Measurements from ENCODE around the gene VPS29. TPM values are rescaled to one million over a fixed set of nuclear protein-coding genes. Genes with fewer than 3 reads are reported as not detected.

VPS29 gene
- total RNA-seq, 1 experiment from 2014 or later = 66.3 TPM

DNA sequence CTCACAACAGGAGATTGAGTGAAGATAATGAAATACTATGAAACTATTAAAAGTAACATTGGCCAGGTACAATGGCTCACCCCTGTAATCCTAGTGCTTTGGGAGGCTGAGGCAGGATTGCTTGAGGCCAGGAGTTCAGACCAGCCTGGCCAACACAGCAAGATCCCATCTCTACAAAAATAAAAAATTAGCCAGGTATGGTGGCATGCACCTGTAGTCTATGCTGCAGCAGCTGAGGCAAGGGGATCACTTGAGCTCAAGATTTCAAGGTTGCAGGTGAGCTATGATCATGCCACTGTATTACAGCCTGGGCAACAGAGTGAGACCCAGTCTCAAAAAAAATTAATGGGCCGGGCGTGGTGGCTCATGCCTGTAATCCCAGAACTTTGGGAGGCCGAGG lies 15.1 kb upstream of the VPS29 start:
- Mint-ChIP-seq H3K36me3 (no peaks in the 10 kb centered on the region), H3K4me3 (no peak overlapping the region), H3K9me3 (no peaks in the 10 kb centered on the region), H3K27ac (no peak overlapping the region), H3K27me3 (ENCODE audit: low read depth) (no peaks in the 10 kb centered on the region), H3K4me1 (no peaks in the 10 kb centered on the region)
- ChIA-PET CTCF (no interaction called here), POLR2A (no interaction called here)
- TF ChIP-seq ELF4 (CRISPR knock-in tag; IDR thresholded peaks at IDR 0.05; ENCODE audit: low read depth) (no peak), SP1 (CRISPR knock-in tag; conservative IDR thresholded peaks at IDR 0.05) (no peak), CBFB (CRISPR knock-in tag; IDR thresholded peaks at IDR 0.05; ENCODE audit: low read depth) (no peak), GTF2I (CRISPR knock-in tag; conservative IDR thresholded peaks at IDR 0.05) (0 out of 2 replicates have a peak, but pooled peaks have one; percentile 10)
- no peak for ATAC-seq
- DNase-seq (ENCODE audit: low spot score) = no peak

DNA sequence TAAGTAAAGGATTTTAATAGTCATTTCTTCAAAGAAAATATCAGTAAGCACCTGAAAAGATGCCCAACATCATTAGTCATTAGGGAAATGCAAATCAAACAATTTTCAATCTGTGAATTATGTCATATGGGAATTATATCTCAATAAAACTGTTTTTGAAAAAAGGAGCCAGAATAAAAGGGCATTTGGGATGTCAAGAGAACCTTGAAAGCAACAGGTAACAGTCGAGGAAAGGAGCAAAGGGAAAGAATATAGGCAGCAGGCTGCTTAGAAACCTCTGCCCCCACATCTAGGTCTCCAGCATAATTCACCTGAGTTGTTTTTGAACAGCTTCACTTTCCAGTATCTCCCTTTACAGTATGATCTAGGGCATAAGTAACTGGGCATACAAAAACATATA lies 12.5 kb upstream of the VPS29 start:
- no peak for ATAC-seq
- Mint-ChIP-seq H3K9me3 (0 out of 2 replicates have a peak, but pooled peaks cover 4% of the 10 kb centered on the region), H3K27ac (no peak overlapping the region), H3K27me3 (ENCODE audit: low read depth) (peaks cover 9% of the 10 kb centered on the region; the same call in 1 of the 2 replicates), H3K4me1 (no peaks in the 10 kb centered on the region), H3K4me3 (no peak overlapping the region), H3K36me3 (no peaks in the 10 kb centered on the region)
- ChIA-PET POLR2A (interaction anchor here (0.6 kb wide), 1 partner anchor 35 kb away, joined by 3 read pairs; no protein-coding TSS in a partner anchor), CTCF (interaction anchor here (1.2 to 1.3 kb wide), 2 partner anchors 65 to 88 kb away, joined by 3 to 5 read pairs; partner anchors contain the start of gene ARPC3)
- no peak for DNase-seq (ENCODE audit: low spot score)
- TF ChIP-seq KAT7 (CRISPR knock-in tag; IDR thresholded peaks at IDR 0.05; ENCODE audit: borderline replicate concordance) (no peak), ZNF423 (CRISPR knock-in tag; IDR thresholded peaks at IDR 0.05) (no peak), MYBL2 (CRISPR knock-in tag; IDR thresholded peaks at IDR 0.05) (no peak), ELF4 (CRISPR knock-in tag; IDR thresholded peaks at IDR 0.05; ENCODE audit: low read depth) (no peak), CREB1 (CRISPR knock-in tag; IDR thresholded peaks at IDR 0.05) (no peak), NR2C2 (CRISPR knock-in tag; IDR thresholded peaks at IDR 0.05) (no peak)
- TF ChIP-seq, protein P1, sequence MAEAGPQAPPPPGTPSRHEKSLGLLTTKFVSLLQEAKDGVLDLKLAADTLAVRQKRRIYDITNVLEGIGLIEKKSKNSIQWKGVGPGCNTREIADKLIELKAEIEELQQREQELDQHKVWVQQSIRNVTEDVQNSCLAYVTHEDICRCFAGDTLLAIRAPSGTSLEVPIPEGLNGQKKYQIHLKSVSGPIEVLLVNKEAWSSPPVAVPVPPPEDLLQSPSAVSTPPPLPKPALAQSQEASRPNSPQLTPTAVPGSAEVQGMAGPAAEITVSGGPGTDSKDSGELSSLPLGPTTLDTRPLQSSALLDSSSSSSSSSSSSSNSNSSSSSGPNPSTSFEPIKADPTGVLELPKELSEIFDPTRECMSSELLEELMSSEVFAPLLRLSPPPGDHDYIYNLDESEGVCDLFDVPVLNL (CRISPR knock-in tag; IDR thresholded peaks at IDR 0.05; ENCODE audit: borderline replicate concordance, low read depth) = no peak
- TF ChIP-seq, protein P2, sequence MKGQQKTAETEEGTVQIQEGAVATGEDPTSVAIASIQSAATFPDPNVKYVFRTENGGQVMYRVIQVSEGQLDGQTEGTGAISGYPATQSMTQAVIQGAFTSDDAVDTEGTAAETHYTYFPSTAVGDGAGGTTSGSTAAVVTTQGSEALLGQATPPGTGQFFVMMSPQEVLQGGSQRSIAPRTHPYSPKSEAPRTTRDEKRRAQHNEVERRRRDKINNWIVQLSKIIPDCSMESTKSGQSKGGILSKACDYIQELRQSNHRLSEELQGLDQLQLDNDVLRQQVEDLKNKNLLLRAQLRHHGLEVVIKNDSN (CRISPR knock-in tag; IDR thresholded peaks at IDR 0.05) = no peak
- TF ChIP-seq, protein P3, sequence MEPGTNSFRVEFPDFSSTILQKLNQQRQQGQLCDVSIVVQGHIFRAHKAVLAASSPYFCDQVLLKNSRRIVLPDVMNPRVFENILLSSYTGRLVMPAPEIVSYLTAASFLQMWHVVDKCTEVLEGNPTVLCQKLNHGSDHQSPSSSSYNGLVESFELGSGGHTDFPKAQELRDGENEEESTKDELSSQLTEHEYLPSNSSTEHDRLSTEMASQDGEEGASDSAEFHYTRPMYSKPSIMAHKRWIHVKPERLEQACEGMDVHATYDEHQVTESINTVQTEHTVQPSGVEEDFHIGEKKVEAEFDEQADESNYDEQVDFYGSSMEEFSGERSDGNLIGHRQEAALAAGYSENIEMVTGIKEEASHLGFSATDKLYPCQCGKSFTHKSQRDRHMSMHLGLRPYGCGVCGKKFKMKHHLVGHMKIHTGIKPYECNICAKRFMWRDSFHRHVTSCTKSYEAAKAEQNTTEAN (CRISPR knock-in tag; IDR thresholded peaks at IDR 0.05) = no peak

DNA sequence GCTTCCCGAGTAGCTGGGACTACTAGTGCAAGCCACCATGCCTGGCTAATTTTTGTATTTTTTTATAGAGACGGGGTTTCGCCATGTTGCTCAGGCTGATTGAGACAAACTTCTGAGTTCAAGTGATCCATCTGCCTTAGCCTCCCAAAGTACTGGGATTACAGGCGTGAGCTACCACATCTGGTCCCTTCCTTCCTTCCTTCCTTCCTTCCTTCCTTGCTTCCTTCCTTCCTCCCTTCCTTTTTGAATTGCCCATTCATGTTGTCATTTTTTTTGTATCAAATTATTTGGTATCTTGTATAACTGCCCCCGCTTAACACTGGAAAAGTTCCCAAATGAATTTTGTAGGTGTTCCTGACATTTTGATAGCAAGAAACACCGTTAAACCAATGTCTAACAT lies 11.9 kb upstream of the VPS29 start:
- ChIA-PET POLR2A (interaction anchor here (0.6 to 0.8 kb wide), 2 partner anchors 14 to 34 kb away, joined by 3 read pairs; no protein-coding TSS in a partner anchor), CTCF (interaction anchor here (1.2 to 1.3 kb wide), 2 partner anchors 64 to 88 kb away, joined by 3 to 5 read pairs; partner anchors contain the start of gene ARPC3)
- Mint-ChIP-seq H3K36me3 (no peaks in the 10 kb centered on the region), H3K4me1 (no peaks in the 10 kb centered on the region), H3K27ac (no peak overlapping the region), H3K4me3 (no peak overlapping the region), H3K9me3 (0 out of 2 replicates have a peak, but pooled peaks cover 4% of the 10 kb centered on the region), H3K27me3 (ENCODE audit: low read depth) (peaks cover 10% of the 10 kb centered on the region; the same call in 1 of the 2 replicates)
- DNase-seq (ENCODE audit: low spot score) = no peak
- ATAC-seq = no peak
- TF ChIP-seq MXD4 (CRISPR knock-in tag; IDR thresholded peaks at IDR 0.05; ENCODE audit: borderline replicate concordance) = no peak
- TF ChIP-seq, protein P4, sequence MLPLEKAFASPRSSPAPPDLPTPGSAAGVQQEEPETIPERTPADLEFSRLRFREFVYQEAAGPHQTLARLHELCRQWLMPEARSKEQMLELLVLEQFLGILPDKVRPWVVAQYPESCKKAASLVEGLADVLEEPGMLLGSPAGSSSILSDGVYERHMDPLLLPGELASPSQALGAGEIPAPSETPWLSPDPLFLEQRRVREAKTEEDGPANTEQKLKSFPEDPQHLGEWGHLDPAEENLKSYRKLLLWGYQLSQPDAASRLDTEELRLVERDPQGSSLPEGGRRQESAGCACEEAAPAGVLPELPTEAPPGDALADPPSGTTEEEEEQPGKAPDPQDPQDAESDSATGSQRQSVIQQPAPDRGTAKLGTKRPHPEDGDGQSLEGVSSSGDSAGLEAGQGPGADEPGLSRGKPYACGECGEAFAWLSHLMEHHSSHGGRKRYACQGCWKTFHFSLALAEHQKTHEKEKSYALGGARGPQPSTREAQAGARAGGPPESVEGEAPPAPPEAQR (CRISPR knock-in tag; IDR thresholded peaks at IDR 0.05) = no peak
- no peak for TF ChIP-seq NFE2L1 (CRISPR knock-in tag; IDR thresholded peaks at IDR 0.05)
- no peak for TF ChIP-seq ZNF219 (CRISPR knock-in tag; IDR thresholded peaks at IDR 0.05; ENCODE audit: borderline replicate concordance)
- TF ChIP-seq ZNF671 (CRISPR knock-in tag; IDR thresholded peaks at IDR 0.05) = no peak
- TF ChIP-seq OVOL2 (CRISPR knock-in tag; IDR thresholded peaks at IDR 0.05; ENCODE audit: borderline replicate concordance) = no peak
- TF ChIP-seq FOXK1 (CRISPR knock-in tag; IDR thresholded peaks at IDR 0.05) = no peak
- no peak for TF ChIP-seq GABPB1 (CRISPR knock-in tag; IDR thresholded peaks at IDR 0.05)
- TF ChIP-seq, protein P5, sequence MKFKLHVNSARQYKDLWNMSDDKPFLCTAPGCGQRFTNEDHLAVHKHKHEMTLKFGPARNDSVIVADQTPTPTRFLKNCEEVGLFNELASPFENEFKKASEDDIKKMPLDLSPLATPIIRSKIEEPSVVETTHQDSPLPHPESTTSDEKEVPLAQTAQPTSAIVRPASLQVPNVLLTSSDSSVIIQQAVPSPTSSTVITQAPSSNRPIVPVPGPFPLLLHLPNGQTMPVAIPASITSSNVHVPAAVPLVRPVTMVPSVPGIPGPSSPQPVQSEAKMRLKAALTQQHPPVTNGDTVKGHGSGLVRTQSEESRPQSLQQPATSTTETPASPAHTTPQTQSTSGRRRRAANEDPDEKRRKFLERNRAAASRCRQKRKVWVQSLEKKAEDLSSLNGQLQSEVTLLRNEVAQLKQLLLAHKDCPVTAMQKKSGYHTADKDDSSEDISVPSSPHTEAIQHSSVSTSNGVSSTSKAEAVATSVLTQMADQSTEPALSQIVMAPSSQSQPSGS (CRISPR knock-in tag; IDR thresholded peaks at IDR 0.05; ENCODE audit: borderline replicate concordance, low read depth) = no peak
- no peak for TF ChIP-seq TEAD4 (CRISPR knock-in tag; IDR thresholded peaks at IDR 0.05)
- no peak for TF ChIP-seq GRHL2 (CRISPR knock-in tag; IDR thresholded peaks at IDR 0.05; ENCODE audit: insufficient replicate concordance, severe bottlenecking)
- no peak for TF ChIP-seq RORB (CRISPR knock-in tag; IDR thresholded peaks at IDR 0.05)
- no peak for TF ChIP-seq ESRRA (CRISPR knock-in tag; IDR thresholded peaks at IDR 0.05; ENCODE audit: borderline replicate concordance)
- TF ChIP-seq, protein P6, sequence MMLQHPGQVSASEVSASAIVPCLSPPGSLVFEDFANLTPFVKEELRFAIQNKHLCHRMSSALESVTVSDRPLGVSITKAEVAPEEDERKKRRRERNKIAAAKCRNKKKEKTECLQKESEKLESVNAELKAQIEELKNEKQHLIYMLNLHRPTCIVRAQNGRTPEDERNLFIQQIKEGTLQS (CRISPR knock-in tag; conservative IDR thresholded peaks at IDR 0.05) = no peak

Measured in WTC11 (cell line).